ENCODE results near the gene BICD1.
A peak's percentile ranks its signal among the peaks of the same experiment; 100 is the strongest.
"Not testable (repeated sequence)": the region's sequence is repeated elsewhere in the genome, so short reads cannot be mapped to it uniquely, and the experiment has no call there.

BICD1 gene

DNA sequence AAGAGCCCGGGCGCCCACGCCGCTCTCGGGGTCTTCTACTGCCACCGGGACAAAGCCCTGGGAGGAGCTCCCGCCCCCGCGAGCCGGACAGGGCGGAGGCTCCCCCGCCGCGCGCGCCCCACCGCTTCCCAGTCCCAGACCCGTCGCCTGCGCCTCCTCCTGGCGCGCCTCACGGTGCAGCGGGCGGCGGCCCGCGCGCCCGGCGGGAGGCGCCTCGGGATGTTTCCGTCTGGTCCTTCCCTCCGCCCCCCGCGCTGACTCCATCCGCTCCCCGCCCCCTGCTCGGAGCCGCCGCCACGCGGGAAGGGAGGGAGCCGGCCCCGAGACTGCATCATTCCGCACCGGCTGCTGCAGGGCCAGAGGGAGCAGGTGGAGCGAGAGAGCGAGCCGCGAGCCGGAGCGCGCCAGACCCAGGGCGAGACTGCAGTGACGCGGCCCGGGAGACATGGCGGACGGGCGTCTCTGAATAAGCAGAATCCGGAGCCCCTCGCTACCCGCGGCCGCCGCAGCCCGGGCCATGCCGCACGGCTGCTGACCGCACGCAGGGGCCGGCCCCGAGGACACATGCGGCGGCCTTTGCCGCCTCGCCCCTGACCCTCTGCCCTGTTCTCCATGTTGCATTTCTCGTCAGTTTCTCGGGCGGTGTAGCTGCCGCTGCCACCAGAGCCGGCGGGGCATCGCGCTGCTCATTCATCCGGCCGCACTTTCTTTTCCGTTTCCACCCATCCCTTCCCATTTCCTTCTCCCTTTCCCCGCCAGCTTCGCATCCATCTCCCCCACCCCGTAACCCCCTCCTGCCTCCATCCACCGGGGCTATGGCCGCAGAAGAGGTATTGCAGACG is at the start of gene BICD1:
TSS of gene BICD1 (plus strand) at position 331 of the 842 bp plus-strand sequence. CDS start at position 816, 485 bp downstream.
- peak; percentile 63 for DNase-seq

DNA sequence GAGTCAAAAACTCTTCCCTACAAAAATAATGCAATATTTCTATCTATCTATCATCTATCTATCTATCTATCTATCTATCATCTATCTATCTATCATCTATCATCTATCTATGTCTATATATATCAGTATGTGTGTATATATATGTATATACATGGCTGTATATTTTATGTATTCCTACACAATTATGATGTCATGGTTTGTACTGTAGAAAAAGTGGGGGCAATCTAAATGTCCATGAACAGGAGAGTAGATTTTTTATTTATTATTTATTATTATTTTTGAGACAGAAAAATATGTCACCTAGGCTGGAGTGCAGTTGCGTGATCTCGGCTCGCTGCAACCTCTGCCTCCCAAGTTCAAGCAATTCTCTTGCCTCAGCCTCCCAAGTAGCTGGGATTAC is 45.6 kb upstream of the BICD1 start:
- DNase-seq, result no peak

DNA sequence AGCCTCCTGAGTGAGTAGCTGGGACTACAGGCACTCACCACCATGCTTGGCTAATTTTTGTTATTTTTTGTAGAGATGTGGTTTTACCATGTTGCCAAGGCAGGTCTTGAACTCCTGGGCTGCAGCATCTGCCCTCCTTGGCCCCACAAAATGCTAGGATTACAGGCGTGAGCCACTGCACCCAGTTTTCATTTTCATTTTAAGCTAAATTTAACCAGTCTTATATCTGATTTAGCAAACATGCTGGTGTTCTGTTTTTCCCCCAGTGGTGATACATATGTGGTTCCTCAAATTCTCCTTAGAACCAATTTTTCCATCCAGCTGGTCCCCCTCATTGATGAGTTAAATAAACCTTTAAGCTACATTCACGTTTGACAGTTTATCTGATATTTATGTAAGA is 43.8 kb upstream of the BICD1 start:
- DNase-seq, result no peak

GRCh38 chr12:32063796-32064195 is 42.9 kb upstream of the BICD1 start:
- DNase-seq, result no peak

- DNase-seq, result no peak
Measured at GRCh38 chr12:32066206-32066605, 40.4 kb upstream of the BICD1 start.

- no peak for DNase-seq
Measured at GRCh38 chr12:32069071-32069470, 37.6 kb upstream of the BICD1 start.

- no peak for DNase-seq
Measured at GRCh38 chr12:32069731-32070130, 36.9 kb upstream of the BICD1 start.

- DNase-seq, result no peak
Measured at GRCh38 chr12:32070370-32070769, 36.3 kb upstream of the BICD1 start.

GRCh38 chr12:32072102-32072501 is 34.5 kb upstream of the BICD1 start:
- no peak for DNase-seq

- no peak for DNase-seq
Measured at GRCh38 chr12:32074432-32074831, 32.2 kb upstream of the BICD1 start.

GRCh38 chr12:32076941-32077340 is 29.7 kb upstream of the BICD1 start:
- no peak for DNase-seq

DNA sequence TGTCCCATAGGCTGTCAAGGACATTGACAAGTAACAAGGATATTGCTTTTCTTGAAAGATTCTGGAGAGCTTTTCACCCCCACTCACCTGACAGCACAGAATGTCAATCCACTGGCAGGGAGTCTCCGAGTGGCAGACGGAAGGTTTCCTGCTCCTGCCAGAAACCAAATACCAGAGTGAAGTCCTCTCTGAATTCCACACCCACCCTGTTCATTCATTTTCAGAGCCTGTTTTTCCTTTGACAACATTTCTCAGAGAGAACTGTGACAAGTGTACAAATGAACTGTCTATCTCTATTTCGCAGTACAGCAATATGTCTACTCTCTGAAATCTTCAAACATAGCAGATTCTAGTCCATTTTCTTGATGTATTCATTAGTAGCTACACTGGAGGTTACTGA is 26.2 kb upstream of the BICD1 start:
- DNase-seq, result no peak

GRCh38 chr12:32083489-32083888 is 23.2 kb upstream of the BICD1 start:
- no peak for DNase-seq

GRCh38 chr12:32084017-32084688 is 22.5 kb upstream of the BICD1 start:
- DNase-seq, result no peak

GRCh38 chr12:32084753-32085152 is 21.9 kb upstream of the BICD1 start:
- DNase-seq, result no peak

GRCh38 chr12:32087306-32087705 is 19.3 kb upstream of the BICD1 start:
- no peak for DNase-seq

DNA sequence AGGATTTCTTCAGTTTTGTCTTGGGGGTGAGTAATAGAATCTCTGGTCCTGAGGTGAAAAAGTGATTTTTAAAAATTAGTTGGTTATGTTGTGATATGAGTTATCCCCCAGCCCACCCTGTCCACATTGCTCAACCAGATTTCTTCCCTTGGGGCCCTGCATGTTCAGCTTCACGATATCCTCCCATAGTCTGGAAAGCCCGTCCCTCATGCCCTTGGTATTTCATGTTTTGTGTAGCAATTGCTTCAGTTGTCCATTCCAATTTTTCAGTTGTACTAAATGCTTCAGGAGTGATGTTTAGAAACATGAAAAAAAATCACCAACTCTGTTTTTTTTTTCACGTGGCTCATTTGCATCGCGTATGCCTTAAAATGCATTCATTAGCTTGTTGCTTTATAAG is 17.5 kb upstream of the BICD1 start:
- DNase-seq, result no peak

- no peak for DNase-seq
Measured at GRCh38 chr12:32089586-32089985, 17.1 kb upstream of the BICD1 start.

DNA sequence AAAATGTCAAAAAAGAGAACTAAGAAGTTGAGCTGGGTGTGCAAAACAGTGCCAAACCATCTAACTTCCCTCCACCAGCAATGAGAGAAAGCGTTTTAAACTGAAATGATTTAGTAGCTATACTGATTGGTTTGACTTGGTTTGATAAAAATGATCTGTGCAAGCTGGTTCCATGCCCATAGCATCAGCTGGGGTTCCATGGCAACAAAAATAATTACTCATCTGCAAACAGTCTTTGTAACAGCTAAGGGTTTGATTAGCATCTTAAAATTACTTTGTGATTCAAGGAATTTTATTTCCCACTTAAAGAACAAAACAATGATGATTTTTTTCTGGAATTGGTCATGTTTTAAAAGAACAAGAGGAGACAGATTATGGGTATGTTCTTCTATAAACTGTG is 15.0 kb upstream of the BICD1 start:
- no peak for DNase-seq

DNA sequence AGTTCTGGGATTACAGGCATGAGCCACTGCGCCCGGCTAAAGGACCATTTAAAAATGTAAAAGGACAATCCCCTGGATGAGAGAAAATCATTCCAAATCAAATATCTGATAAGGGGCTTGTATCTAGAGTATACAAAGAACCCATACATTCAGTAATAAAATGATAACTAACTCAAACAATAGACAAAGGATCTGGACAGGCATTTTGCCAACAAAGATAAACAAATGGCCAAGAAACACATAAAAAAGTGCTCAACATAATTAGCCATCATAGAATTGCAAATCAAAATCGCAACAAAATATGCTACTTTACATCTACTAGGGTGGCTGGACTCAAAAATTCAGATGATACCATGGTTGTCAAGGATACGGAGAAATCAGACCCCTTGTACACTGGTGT is 8.5 kb upstream of the BICD1 start:
- no peak for DNase-seq

DNA sequence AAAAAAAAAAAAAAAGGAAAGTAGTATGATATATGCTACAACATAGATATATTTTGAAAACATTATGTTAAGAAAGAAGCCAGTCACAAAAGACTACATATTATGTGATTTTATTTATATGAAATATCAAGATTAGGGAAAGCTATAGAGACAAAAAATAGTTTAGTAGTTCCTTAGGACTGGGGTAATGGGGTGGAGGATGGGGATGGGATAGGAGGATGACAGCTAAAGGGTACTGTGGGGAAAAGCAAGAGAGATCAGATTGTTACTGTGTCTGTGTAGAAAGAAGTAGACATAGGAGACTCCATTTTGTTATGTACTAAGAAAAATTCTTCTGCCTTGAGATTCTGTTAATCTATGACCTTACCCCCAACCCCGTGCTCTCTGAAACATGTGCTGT is 7.4 kb upstream of the BICD1 start:
- DNase-seq, result not testable (repeated sequence)

GRCh38 chr12:32100361-32100760 is 6.3 kb upstream of the BICD1 start:
- DNase-seq, result no peak

- DNase-seq, result no peak
Measured at GRCh38 chr12:32100888-32101287, 5.8 kb upstream of the BICD1 start.

DNA sequence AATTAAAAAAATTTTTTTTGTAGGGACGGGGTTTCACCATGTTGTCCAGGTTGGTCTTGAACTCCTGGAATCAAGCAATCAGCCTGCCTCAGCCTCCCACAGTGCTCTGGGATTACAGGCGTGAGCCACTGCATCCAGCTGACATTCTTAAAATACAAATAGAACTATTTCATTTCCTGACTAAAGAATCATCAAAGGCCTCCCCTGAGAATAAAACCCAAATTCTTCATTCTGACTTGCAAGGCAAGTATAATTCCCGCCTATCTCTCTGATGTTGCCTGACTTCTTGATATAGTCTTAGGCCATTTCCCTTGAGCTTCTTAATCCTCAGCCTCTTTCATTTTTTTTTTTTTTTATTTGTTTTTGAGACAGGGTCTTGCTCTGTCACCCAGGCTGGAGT is 4.4 kb upstream of the BICD1 start:
- no peak for DNase-seq
